Measurements from ENCODE around the gene KANSL1. TPM values are rescaled to one million over a fixed set of nuclear protein-coding genes. Genes with fewer than 3 reads are reported as not detected.

The KANSL1 gene
- polyA plus RNA-seq, 3 donors, result 75.6 to 99.4 (median 78.2) TPM

GRCh38 chr17:46143827-46144236 lies 49.4 kb downstream of the KANSL1 start:
- no peak for DNase-seq

- no peak for DNase-seq
Measured at GRCh38 chr17:46141645-46142044, 51.6 kb downstream of the KANSL1 start.

- DNase-seq, result no peak
Measured at GRCh38 chr17:46140645-46141197, 52.5 kb downstream of the KANSL1 start.

GRCh38 chr17:46139432-46140210 lies 53.6 kb downstream of the KANSL1 start:
- DNase-seq, result no peak

GRCh38 chr17:46138473-46138872 lies 54.8 kb downstream of the KANSL1 start:
- no peak for DNase-seq

- DNase-seq, result no peak
Measured at GRCh38 chr17:46136820-46137219, 56.4 kb downstream of the KANSL1 start.

GRCh38 chr17:46135879-46136563 lies 57.2 kb downstream of the KANSL1 start:
- no peak for DNase-seq

GRCh38 chr17:46135126-46135812 lies 58.0 kb downstream of the KANSL1 start:
- DNase-seq, result no peak

- no peak for DNase-seq
Measured at GRCh38 chr17:46129302-46129701, 63.9 kb downstream of the KANSL1 start.

- no peak for DNase-seq
Measured at GRCh38 chr17:46128453-46128852, 64.8 kb downstream of the KANSL1 start.

GRCh38 chr17:46127524-46127923 lies 65.7 kb downstream of the KANSL1 start:
- DNase-seq, result no peak

GRCh38 chr17:46126840-46127239 lies 66.4 kb downstream of the KANSL1 start:
- no peak for DNase-seq

GRCh38 chr17:46125831-46126230 lies 67.4 kb downstream of the KANSL1 start:
- no peak for DNase-seq

- no peak for DNase-seq
Measured at GRCh38 chr17:46124695-46125592, 68.3 kb downstream of the KANSL1 start.

- no peak for DNase-seq
Measured at GRCh38 chr17:46123607-46124006, 69.6 kb downstream of the KANSL1 start.

GRCh38 chr17:46122486-46122871 lies 70.8 kb downstream of the KANSL1 start:
- no peak for DNase-seq

GRCh38 chr17:46121841-46122485 lies 71.3 kb downstream of the KANSL1 start:
- no peak for DNase-seq

GRCh38 chr17:46121165-46121764 lies 72.0 kb downstream of the KANSL1 start:
- no peak for DNase-seq

GRCh38 chr17:46120537-46120936 lies 72.7 kb downstream of the KANSL1 start:
- DNase-seq, result no peak

GRCh38 chr17:46120078-46120477 lies 73.2 kb downstream of the KANSL1 start:
- DNase-seq, result no peak

GRCh38 chr17:46118964-46119363 lies 74.3 kb downstream of the KANSL1 start:
- no peak for DNase-seq
